ENCODE measurements around the gene RBM33. TPM values are rescaled to one million over a fixed set of nuclear protein-coding genes. Genes with fewer than 3 reads are reported as not detected.

RBM33 gene
- total and polyA plus RNA-seq, 2 donors from 2014 or later = 9.8 to 78.7 TPM

DNA sequence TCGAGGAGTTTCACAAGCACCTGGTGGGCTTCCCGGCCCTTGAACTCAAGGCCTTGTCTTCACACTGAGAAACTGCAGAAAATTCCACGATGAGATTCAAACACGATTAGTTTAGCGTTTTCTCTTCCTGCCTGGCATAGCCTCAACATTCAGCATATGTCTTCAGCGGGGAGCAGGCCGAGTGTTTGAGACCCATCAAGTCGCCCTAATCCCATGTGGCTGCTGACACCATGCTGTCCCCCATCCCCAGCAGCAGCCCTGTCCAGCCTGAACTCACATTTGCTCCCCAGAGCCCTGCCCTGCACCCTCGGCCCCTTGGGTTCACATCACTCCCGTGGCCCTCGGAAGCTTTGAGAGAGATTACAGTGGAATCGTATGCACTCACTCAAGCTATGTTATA is 35.3 kb upstream of the RBM33 start:
- no peaks in the 10 kb centered on the region for H3K27me3 ChIP-seq (ENCODE audit: control insufficient read depth, insufficient read depth, low read length)
- no peak overlapping the region for H3K27ac ChIP-seq (ENCODE audit: low read depth in 2 of 2, low read length in 2 of 2)
- H3K4me1 ChIP-seq (ENCODE audit: control insufficient read depth in 2 of 3, insufficient read depth in 2 of 3, low read depth in 1 of 3, low read length in 3 of 3) = no peaks in the 10 kb centered on the region
- TF ChIP-seq, protein P1, sequence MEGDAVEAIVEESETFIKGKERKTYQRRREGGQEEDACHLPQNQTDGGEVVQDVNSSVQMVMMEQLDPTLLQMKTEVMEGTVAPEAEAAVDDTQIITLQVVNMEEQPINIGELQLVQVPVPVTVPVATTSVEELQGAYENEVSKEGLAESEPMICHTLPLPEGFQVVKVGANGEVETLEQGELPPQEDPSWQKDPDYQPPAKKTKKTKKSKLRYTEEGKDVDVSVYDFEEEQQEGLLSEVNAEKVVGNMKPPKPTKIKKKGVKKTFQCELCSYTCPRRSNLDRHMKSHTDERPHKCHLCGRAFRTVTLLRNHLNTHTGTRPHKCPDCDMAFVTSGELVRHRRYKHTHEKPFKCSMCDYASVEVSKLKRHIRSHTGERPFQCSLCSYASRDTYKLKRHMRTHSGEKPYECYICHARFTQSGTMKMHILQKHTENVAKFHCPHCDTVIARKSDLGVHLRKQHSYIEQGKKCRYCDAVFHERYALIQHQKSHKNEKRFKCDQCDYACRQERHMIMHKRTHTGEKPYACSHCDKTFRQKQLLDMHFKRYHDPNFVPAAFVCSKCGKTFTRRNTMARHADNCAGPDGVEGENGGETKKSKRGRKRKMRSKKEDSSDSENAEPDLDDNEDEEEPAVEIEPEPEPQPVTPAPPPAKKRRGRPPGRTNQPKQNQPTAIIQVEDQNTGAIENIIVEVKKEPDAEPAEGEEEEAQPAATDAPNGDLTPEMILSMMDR (IDR thresholded peaks at IDR 0.05; ENCODE audit: borderline replicate concordance, extremely low read depth, insufficient read depth) = no peak
- DNase-seq (peak in 1 of 5 donors; percentile 37), FAIRE-seq (no peak)
- intact Hi-C loops (cut with DNase I) = no loop called here
- no peaks in the 10 kb centered on the region for H3K9me3 ChIP-seq (ENCODE audit: control insufficient read depth in 2 of 3, insufficient read depth in 1 of 3, low read length in 3 of 3)
- H3K4me3 ChIP-seq (ENCODE audit: low read length in 3 of 3) = no peak overlapping the region
- H3K36me3 ChIP-seq (ENCODE audit: control insufficient read depth in 2 of 3, insufficient read depth in 3 of 3, low read length in 3 of 3) = no peaks in the 10 kb centered on the region
- H3K9ac ChIP-seq (ENCODE audit: low read length in 3 of 3) = no peak overlapping the region

DNA sequence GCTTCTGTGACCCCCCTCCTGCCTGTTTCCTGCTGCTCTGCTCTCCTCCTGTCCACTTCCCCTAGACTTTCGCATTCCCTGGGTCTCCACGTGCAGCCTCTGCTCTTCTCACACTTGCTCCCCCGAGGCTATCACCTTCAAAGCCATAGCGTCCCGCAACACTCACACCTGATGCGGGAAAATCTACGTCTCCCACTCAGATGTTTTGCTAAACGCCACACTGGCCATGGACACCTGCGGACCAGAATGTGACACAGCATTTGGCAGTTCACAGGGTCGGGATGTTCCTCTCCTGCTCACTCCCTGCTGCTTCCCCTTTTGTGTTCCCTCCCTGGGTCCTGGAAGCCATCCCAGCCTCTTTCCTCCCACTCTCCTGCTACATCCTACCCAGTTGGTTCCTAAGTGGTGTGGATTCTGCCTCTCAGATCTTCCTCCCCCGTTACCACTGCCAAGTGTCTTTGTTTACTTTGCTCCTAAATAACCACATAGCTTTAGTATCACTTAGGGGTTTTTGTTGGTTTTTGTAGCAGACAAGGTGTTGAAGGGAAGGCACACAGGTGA is 33.7 kb upstream of the RBM33 start:
- FAIRE-seq (no peak), DNase-seq (peak in 1 of 5 donors; percentile 19)
- Histone ChIP-seq H3K27ac (ENCODE audit: low read depth in 2 of 2, low read length in 2 of 2) (no peak overlapping the region), H3K27me3 (ENCODE audit: control insufficient read depth, insufficient read depth, low read length) (no peaks in the 10 kb centered on the region), H3K4me3 (ENCODE audit: low read length in 3 of 3) (no peak overlapping the region), H3K9me3 (ENCODE audit: control insufficient read depth in 2 of 3, insufficient read depth in 1 of 3, low read length in 3 of 3) (no peaks in the 10 kb centered on the region), H3K4me1 (ENCODE audit: control insufficient read depth in 2 of 3, insufficient read depth in 2 of 3, low read depth in 1 of 3, low read length in 3 of 3) (no peaks in the 10 kb centered on the region), H3K36me3 (ENCODE audit: control insufficient read depth in 2 of 3, insufficient read depth in 3 of 3, low read length in 3 of 3) (no peaks in the 10 kb centered on the region), H3K9ac (ENCODE audit: low read length in 3 of 3) (no peak overlapping the region)
- intact Hi-C loops (cut with DNase I) = no loop called here
- TF ChIP-seq, protein P1 (IDR thresholded peaks at IDR 0.05; ENCODE audit: borderline replicate concordance, extremely low read depth, insufficient read depth) = no peak

DNA sequence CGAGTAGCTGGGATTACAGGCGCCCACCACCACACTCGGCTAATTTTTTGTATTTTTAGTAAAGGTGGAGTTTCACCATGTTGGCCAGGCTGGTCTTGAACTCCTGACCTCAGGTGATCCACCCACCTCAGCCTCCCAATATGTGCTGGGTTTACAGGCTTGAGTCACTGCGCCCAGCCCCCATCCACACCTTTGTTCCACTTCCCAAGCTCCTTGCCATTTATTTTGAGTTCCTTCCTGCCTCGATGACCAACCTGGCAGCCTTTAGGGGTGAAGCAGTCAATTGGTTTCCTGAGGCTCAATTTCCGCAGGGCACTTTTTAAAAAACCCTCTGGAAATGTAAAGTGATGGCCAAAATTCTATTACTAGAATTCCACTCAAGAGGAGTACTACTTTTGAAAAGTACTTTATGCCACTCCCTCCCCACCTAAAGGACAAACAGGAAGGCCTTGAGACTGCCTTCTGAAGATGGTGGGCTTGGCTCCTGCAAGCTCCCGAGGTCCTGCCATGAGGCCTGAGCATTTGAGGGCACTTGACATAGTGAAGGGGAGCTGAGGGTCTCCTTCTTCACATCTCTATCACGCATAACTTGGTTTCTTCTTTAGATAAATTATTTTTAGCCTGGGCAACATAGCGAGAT is 32.5 kb upstream of the RBM33 start:
- intact Hi-C loops (cut with DNase I) = no loop called here
- FAIRE-seq (no peak), DNase-seq (peak in 1 of 5 donors; percentile 22)
- no peaks in the 10 kb centered on the region for H3K36me3 ChIP-seq (ENCODE audit: control insufficient read depth in 2 of 3, insufficient read depth in 3 of 3, low read length in 3 of 3)
- no peak overlapping the region for H3K27ac ChIP-seq (ENCODE audit: low read depth in 2 of 2, low read length in 2 of 2)
- no peaks in the 10 kb centered on the region for H3K4me1 ChIP-seq (ENCODE audit: control insufficient read depth in 2 of 3, insufficient read depth in 2 of 3, low read depth in 1 of 3, low read length in 3 of 3)
- no peaks in the 10 kb centered on the region for H3K27me3 ChIP-seq (ENCODE audit: control insufficient read depth, insufficient read depth, low read length)
- no peak overlapping the region for H3K9ac ChIP-seq (ENCODE audit: low read length in 3 of 3)
- H3K9me3 ChIP-seq (ENCODE audit: control insufficient read depth in 2 of 3, insufficient read depth in 1 of 3, low read length in 3 of 3) = no peaks in the 10 kb centered on the region
- TF ChIP-seq, protein P1 (IDR thresholded peaks at IDR 0.05; ENCODE audit: borderline replicate concordance, extremely low read depth, insufficient read depth) = no peak
- H3K4me3 ChIP-seq (ENCODE audit: low read length in 3 of 3) = no peak overlapping the region
